ENCODE data around the gene A4GNT. TPM values are rescaled to one million over a fixed set of nuclear protein-coding genes. Genes with fewer than 3 reads are reported as not detected.
"Not testable (repeated sequence)": the region's sequence is repeated elsewhere in the genome, so short reads cannot be mapped to it uniquely, and the experiment has no call there.

A4GNT gene
- total RNA-seq, 1 donor from 2014 or later: not detected

GRCh38 chr3:138165061-138165460 lies 32.9 kb upstream of the A4GNT start:
- Mint-ChIP-seq H3K4me3 (no peak overlapping the region), H3K4me1 (no peaks in the 10 kb centered on the region), H3K9me3 (no peaks in the 10 kb centered on the region), H3K27ac (no peak overlapping the region), H3K36me3 (peaks cover 61% of the 10 kb centered on the region), H3K27me3 (ENCODE audit: low read depth) (no peaks in the 10 kb centered on the region)
- no peak for TF ChIP-seq CTCF (IDR thresholded peaks at IDR 0.05; ENCODE audit: unreplicated experiment)
- DNase-seq (ENCODE audit: low spot score in 2 of 2, unreplicated experiment in 2 of 2): no peak

GRCh38 chr3:138157743-138158142 lies 25.6 kb upstream of the A4GNT start:
- no peak overlapping the region for H3K27ac Mint-ChIP-seq
- no peak for TF ChIP-seq CTCF (IDR thresholded peaks at IDR 0.05; ENCODE audit: unreplicated experiment)
- H3K4me1 Mint-ChIP-seq: no peaks in the 10 kb centered on the region
- peaks cover 21% of the 10 kb centered on the region for H3K36me3 Mint-ChIP-seq
- H3K27me3 Mint-ChIP-seq (ENCODE audit: low read depth): no peaks in the 10 kb centered on the region
- no peak for DNase-seq (ENCODE audit: low spot score in 2 of 2, unreplicated experiment in 2 of 2)
- H3K4me3 Mint-ChIP-seq: no peak overlapping the region
- peaks cover 12% of the 10 kb centered on the region for H3K9me3 Mint-ChIP-seq

GRCh38 chr3:138154534-138154933 lies 22.3 kb upstream of the A4GNT start:
- no peaks in the 10 kb centered on the region for H3K27me3 Mint-ChIP-seq (ENCODE audit: low read depth)
- no peak overlapping the region for H3K27ac Mint-ChIP-seq
- no peaks in the 10 kb centered on the region for H3K4me1 Mint-ChIP-seq
- no peak for DNase-seq (ENCODE audit: low spot score in 2 of 2, unreplicated experiment in 2 of 2)
- no peak overlapping the region for H3K4me3 Mint-ChIP-seq
- peaks cover 12% of the 10 kb centered on the region for H3K9me3 Mint-ChIP-seq
- TF ChIP-seq CTCF (IDR thresholded peaks at IDR 0.05; ENCODE audit: unreplicated experiment): no peak
- no peaks in the 10 kb centered on the region for H3K36me3 Mint-ChIP-seq

GRCh38 chr3:138148503-138148902 lies 16.3 kb upstream of the A4GNT start:
- TF ChIP-seq CTCF (IDR thresholded peaks at IDR 0.05; ENCODE audit: unreplicated experiment): no peak
- Mint-ChIP-seq H3K4me3 (no peak overlapping the region), H3K27ac (no peak overlapping the region), H3K9me3 (peaks cover 9% of the 10 kb centered on the region), H3K36me3 (no peaks in the 10 kb centered on the region), H3K27me3 (ENCODE audit: low read depth) (no peaks in the 10 kb centered on the region), H3K4me1 (no peaks in the 10 kb centered on the region)
- no peak for DNase-seq (ENCODE audit: low spot score in 2 of 2, unreplicated experiment in 2 of 2)

GRCh38 chr3:138142181-138142580 lies 10.0 kb upstream of the A4GNT start:
- H3K27ac Mint-ChIP-seq: not testable (repeated sequence)

GRCh38 chr3:138140940-138141339 lies 8.8 kb upstream of the A4GNT start:
- H3K4me3 Mint-ChIP-seq: no peak overlapping the region
- H3K27me3 Mint-ChIP-seq (ENCODE audit: low read depth): no peaks in the 10 kb centered on the region
- H3K4me1 Mint-ChIP-seq: peaks cover 5% of the 10 kb centered on the region
- no peaks in the 10 kb centered on the region for H3K36me3 Mint-ChIP-seq
- no peak for DNase-seq (ENCODE audit: low spot score in 2 of 2, unreplicated experiment in 2 of 2)
- H3K9me3 Mint-ChIP-seq: peaks cover 11% of the 10 kb centered on the region
- no peak for TF ChIP-seq CTCF (IDR thresholded peaks at IDR 0.05; ENCODE audit: unreplicated experiment)
- no peak overlapping the region for H3K27ac Mint-ChIP-seq

More at GRCh38 chr3:138142181-138142580, 10.0 kb upstream of the A4GNT start:
- H3K27me3 Mint-ChIP-seq (ENCODE audit: low read depth); H3K4me3 Mint-ChIP-seq; H3K4me1 Mint-ChIP-seq; DNase-seq (ENCODE audit: low spot score in 2 of 2, unreplicated experiment in 2 of 2); H3K36me3 Mint-ChIP-seq: not testable (repeated sequence)
- peaks cover 11% of the 10 kb centered on the region for H3K9me3 Mint-ChIP-seq

All from mesothelial cell of epicardium (in vitro differentiated cells).